RWPE1 (cell line): Measurements from ENCODE around the gene TRERF1.

ENCODE experiments used
- CTCF ChIA-PET: fragments of 350-600 bp; sonication (Branson Sonifier 250); formaldehyde crosslinking; extraction: SDS; loops from one replicate; lab custom pipeline; 2021; lab: Yijun Ruan, JAX
- POLR2A ChIA-PET: fragments of 400-600 bp; formaldehyde crosslinking; extraction: SDS; loops from one replicate; lab custom pipeline; 2020; ENCODE audit warnings: antibody characterized with exemption; ENCODE audit not compliant: low non-redundant PET; lab: Yijun Ruan, JAX
- DNase-seq: peaks from one replicate; pipeline ENCODE4 v3.0.0; 2012; ENCODE audit warnings: low spot score
- H3K27ac ChIP-seq: fragments of 450-650 bp; 2 replicates; pipeline ENCODE4 v1.5.1; 2017
- TF ChIP-seq, protein P1 (sequence below): fragments of 450-650 bp; conservative IDR thresholded peaks from 2 replicates; pipeline ENCODE4 v1.5.1; 2017; ENCODE audit warnings: low read depth, mild to moderate bottlenecking

The TRERF1 gene

GRCh38 chr6:42243046-42243445 lies 208.7 kb downstream of the TRERF1 start:
- H3K27ac ChIP-seq: peak overlapping the region; percentile 56
- POLR2A ChIA-PET: interaction anchor here (0.5 to 0.6 kb wide), 2 partner anchors 9 to 211 kb away, joined by 3 read pairs; no protein-coding TSS in a partner anchor
- TF ChIP-seq, protein P1, sequence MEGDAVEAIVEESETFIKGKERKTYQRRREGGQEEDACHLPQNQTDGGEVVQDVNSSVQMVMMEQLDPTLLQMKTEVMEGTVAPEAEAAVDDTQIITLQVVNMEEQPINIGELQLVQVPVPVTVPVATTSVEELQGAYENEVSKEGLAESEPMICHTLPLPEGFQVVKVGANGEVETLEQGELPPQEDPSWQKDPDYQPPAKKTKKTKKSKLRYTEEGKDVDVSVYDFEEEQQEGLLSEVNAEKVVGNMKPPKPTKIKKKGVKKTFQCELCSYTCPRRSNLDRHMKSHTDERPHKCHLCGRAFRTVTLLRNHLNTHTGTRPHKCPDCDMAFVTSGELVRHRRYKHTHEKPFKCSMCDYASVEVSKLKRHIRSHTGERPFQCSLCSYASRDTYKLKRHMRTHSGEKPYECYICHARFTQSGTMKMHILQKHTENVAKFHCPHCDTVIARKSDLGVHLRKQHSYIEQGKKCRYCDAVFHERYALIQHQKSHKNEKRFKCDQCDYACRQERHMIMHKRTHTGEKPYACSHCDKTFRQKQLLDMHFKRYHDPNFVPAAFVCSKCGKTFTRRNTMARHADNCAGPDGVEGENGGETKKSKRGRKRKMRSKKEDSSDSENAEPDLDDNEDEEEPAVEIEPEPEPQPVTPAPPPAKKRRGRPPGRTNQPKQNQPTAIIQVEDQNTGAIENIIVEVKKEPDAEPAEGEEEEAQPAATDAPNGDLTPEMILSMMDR: no peak
- CTCF ChIA-PET: interaction anchor here (1.1 kb wide), 1 partner anchor 12 kb away, joined by 6 read pairs; no protein-coding TSS in a partner anchor
- no peak for DNase-seq

DNA sequence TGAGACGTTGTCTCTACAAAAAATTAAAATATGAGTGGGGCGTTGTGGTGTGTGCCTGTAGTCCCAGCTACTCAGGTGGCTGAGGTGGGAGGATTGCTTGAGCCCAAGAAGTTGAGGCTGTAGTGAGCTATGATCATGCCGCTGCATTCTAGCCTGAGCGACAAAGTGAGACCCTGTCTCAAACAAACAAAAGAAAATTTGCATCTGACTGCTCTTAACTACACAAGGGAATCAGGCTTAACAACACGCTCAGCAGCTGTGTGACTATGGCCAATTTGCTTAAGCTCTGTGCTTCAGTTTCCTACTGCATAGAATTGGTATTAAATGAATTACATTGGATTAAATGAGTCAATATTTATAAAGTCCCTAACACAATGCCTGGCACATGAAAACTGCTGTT lies 209.8 kb downstream of the TRERF1 start:
- TF ChIP-seq, protein P1: no peak
- no peak for DNase-seq
- ChIA-PET POLR2A (no interaction called here), CTCF (no interaction called here)
- peak overlapping the region; percentile 98 for H3K27ac ChIP-seq

- ChIA-PET CTCF (interaction anchor here (0.6 to 1.4 kb wide), 4 partner anchors 9 to 308 kb away, joined by 3 to 4 read pairs (median 4); no protein-coding TSS in a partner anchor), POLR2A (interaction anchor here (0.5 to 0.8 kb wide), 2 partner anchors 13 to 211 kb away, joined by 4 to 10 read pairs; no protein-coding TSS in a partner anchor)
- peak; percentile 72 for DNase-seq
- H3K27ac ChIP-seq: peak overlapping the region; percentile 98
- TF ChIP-seq, protein P1: no peak
These were observed 211.9 kb downstream of the TRERF1 start for GRCh38 chr6:42239736-42240375.

- H3K27ac ChIP-seq: peak overlapping the region; percentile 98
- DNase-seq: peak; percentile 67
- ChIA-PET POLR2A (interaction anchor here (0.6 to 0.8 kb wide), 2 partner anchors 12 to 211 kb away, joined by 4 to 8 read pairs; no protein-coding TSS in a partner anchor), CTCF (interaction anchor here (0.6 to 1.4 kb wide), 4 partner anchors 9 to 308 kb away, joined by 3 to 4 read pairs (median 4); no protein-coding TSS in a partner anchor)
- TF ChIP-seq, protein P1: no peak
These were observed 212.4 kb downstream of the TRERF1 start for GRCh38 chr6:42239333-42239732.

DNA sequence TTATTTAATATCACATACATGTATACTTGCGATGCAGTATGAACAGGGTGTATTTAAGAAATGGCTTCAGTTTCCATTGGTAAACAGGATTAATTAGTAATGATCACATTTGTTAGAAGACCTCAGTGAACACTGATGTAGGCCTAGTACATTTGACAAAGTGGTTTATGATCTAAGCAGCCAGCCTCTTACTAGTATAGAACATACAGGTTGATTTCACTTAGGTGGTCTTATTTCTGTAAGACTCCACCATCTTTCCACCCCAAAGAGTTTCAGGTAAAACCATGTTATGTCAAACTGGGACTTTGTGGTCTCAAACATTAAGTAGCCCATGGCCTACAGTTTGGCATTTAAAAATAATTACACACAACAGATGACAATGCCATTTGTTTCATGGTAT lies 213.9 kb downstream of the TRERF1 start:
- no peak for DNase-seq
- TF ChIP-seq, protein P1: no peak
- H3K27ac ChIP-seq: no peak overlapping the region
- POLR2A ChIA-PET: no interaction called here
- CTCF ChIA-PET: no interaction called here

DNA sequence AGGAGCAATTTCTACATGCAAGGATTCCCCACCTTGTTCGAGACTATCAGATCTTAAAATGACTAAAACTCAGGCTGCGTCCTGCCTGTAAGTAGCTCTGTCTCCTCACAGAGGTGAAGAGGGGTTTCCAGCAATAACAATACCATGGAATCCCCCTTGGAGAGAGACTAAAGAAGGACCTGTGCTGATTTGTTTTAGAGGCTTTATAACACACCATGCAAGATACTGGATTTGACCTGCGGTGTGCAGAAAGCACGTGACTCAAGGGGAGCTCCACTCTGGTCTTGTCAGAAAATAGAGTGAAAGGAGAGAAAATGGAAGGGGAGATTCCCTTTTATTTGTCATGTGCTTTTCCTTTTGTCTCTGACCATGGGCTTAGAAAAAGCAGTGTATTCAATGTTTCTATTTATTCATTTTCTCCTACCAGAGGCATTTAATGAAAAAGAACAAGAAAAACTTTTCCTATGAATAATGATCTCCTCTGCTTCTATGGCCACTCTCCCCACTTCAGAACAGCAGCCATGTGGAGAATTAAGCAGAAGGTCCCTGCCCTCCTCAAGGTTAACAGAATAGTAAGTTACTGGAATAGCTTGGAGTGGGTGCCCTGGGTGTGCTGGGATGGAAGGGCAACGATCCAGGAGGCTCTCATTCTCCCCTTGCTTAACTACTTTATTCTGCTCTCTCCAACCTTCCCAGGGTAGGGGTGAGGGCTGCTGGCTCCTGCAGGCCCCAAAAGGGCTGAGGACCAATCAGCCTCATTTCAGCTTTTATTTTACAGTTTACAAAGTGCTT lies 214.8 kb downstream of the TRERF1 start:
- POLR2A ChIA-PET: no interaction called here
- H3K27ac ChIP-seq: peak overlapping the region; percentile 51
- CTCF ChIA-PET: interaction anchor here (0.6 kb wide), 1 partner anchor 386 kb away, joined by 3 read pairs; no protein-coding TSS in a partner anchor
- no peak for DNase-seq
- TF ChIP-seq, protein P1: no peak
